HFF-Myc (cell line): ENCODE results near the gene TASOR2.

Source experiments
- DNase-seq: peaks from one replicate; pipeline ENCODE4 v3.0.0-alpha.2; 2011; ENCODE audit warnings: low read depth; ENCODE audit errors: extremely low read depth
- H3K4me3 ChIP-seq: replicated peaks from 2 replicates; pipeline ENCODE4 v1.5.1; 2011; ENCODE audit warnings: low read depth, mild to moderate bottlenecking, control low read depth, low read length
- CTCF ChIP-seq: IDR thresholded peaks from 2 replicates; pipeline ENCODE4 v1.5.1; 2012; ENCODE audit warnings: mild to moderate bottlenecking, low read depth, low read length, control low read depth; ENCODE audit errors: missing control alignments

TASOR2 gene

GRCh38 chr10:5684318-5684970 lies at the start of gene TASOR2:
Gene TASOR2 (plus strand): TSS chr10:5684838. CDS start chr10:5720643, 35,805 bp downstream.
- peak within 1 kb of the TSS; percentile 60 for H3K4me3 ChIP-seq
- peak; percentile 93 for DNase-seq

GRCh38 chr10:5634918-5635317 lies 49.7 kb upstream of the TASOR2 start:
- peak; percentile 82 for DNase-seq
- no peak for TF ChIP-seq CTCF
- H3K4me3 ChIP-seq = no peak overlapping the region

More at GRCh38 chr10:5684318-5684970, at the start of gene TASOR2:
- no peak for TF ChIP-seq CTCF

GRCh38 chr10:5638494-5638893 lies 46.1 kb upstream of the TASOR2 start:
- no peak for TF ChIP-seq CTCF
- DNase-seq = no peak
- no peak overlapping the region for H3K4me3 ChIP-seq

GRCh38 chr10:5639066-5639465 lies 45.6 kb upstream of the TASOR2 start:
- TF ChIP-seq CTCF = no peak
- H3K4me3 ChIP-seq = no peak overlapping the region
- no peak for DNase-seq

- DNase-seq = no peak
- TF ChIP-seq CTCF = no peak
- H3K4me3 ChIP-seq = no peak overlapping the region
These were observed 44.6 kb upstream of the TASOR2 start for GRCh38 chr10:5640036-5640435.

- no peak for DNase-seq
- H3K4me3 ChIP-seq = no peak overlapping the region
- no peak for TF ChIP-seq CTCF
These were observed 44.1 kb upstream of the TASOR2 start for GRCh38 chr10:5640501-5640900.

GRCh38 chr10:5641501-5641900 lies 43.1 kb upstream of the TASOR2 start:
- no peak for TF ChIP-seq CTCF
- no peak overlapping the region for H3K4me3 ChIP-seq
- no peak for DNase-seq
